Measurements from ENCODE around the gene IPO7. TPM values are rescaled to one million over a fixed set of nuclear protein-coding genes. Genes with fewer than 3 reads are reported as not detected.
A peak's percentile ranks its signal among the peaks of the same experiment; 100 is the strongest.

IPO7 gene
- total and polyA plus RNA-seq, 2 of the 13 experiments (the other 11 are each of a cell fraction or from before 2014, with no cell fraction given): 59.4 to 98.4 TPM

DNA sequence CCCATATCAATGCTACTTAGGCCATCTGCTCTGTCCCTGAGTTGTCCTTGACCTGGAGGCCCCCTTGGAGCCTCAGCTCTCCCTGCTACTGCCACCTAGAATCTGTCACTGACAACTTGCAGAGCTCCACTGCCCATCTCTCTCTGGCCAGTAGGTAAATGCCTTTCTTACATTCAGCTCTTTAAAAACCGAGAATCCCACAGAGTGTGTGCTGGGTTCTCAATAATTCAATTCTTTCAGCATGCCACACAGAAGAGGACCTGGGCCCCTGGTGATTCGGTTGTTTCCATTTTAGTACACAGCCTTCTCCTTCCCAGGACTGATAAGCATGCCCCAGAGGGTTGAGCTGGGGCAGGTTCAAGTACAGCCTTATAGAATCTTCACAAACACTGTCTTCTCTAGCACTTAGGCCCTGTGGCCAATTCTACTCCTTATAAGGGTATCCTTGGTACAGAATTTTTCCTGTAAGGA lies 22.0 kb upstream of the IPO7 start (continued):
- TF ChIP-seq NR2F2 (IDR thresholded peaks at IDR 0.05; ENCODE audit: borderline replicate concordance, low read depth) (peak; percentile 59; the same call in 1 of the 2 replicates), AGO1 (IDR thresholded peaks at IDR 0.05; ENCODE audit: low read depth, low read length, poor library complexity, severe bottlenecking) (no peak), PHB2 (IDR thresholded peaks at IDR 0.05; ENCODE audit: partially characterized antibody) (no peak), RARA (CRISPR knock-in tag; IDR thresholded peaks at IDR 0.05) (peak; percentile 74), ZNF776 (CRISPR knock-in tag; IDR thresholded peaks at IDR 0.05) (no peak), RFXAP (CRISPR knock-in tag; IDR thresholded peaks at IDR 0.05; ENCODE audit: borderline replicate concordance) (no peak), TAF15 (IDR thresholded peaks at IDR 0.05; ENCODE audit: low read depth, low read length, poor library complexity, severe bottlenecking) (no peak), ZNF335 (CRISPR knock-in tag; IDR thresholded peaks at IDR 0.05) (no peak), GATAD2A (CRISPR knock-in tag; IDR thresholded peaks at IDR 0.05) (peak; percentile 62), PRPF4 (IDR thresholded peaks at IDR 0.05; ENCODE audit: low read depth, low read length, poor library complexity, severe bottlenecking) (no peak), NR2F6 (IDR thresholded peaks at IDR 0.05) (peak; percentile 94), NR2F6 (CRISPR knock-in tag; IDR thresholded peaks at IDR 0.05) (peak; percentile 96), TEAD3 (CRISPR knock-in tag; optimal IDR thresholded peaks at IDR 0.05; ENCODE audit: borderline replicate concordance) (no peak), NR2C2 (CRISPR knock-in tag; IDR thresholded peaks at IDR 0.05; ENCODE audit: borderline replicate concordance) (peak; percentile 54; the same call in 1 of the 2 replicates), EP300 (IDR thresholded peaks at IDR 0.05; ENCODE audit: low read depth in 2 of 2, low read length in 2 of 2) (peak in 1 of 2 experiments; percentile 34; a peak in 1 of 4 replicates), EP300 (CRISPR knock-in tag; IDR thresholded peaks at IDR 0.05; ENCODE audit: borderline replicate concordance) (no peak), ZNF180 (CRISPR knock-in tag; IDR thresholded peaks at IDR 0.05; ENCODE audit: borderline replicate concordance, low read depth) (no peak), ARNT (IDR thresholded peaks at IDR 0.05) (no peak), ZFP1 (CRISPR knock-in tag; IDR thresholded peaks at IDR 0.05) (no peak), CBFB (CRISPR knock-in tag; IDR thresholded peaks at IDR 0.05) (no peak), ZFX (CRISPR knock-in tag; IDR thresholded peaks at IDR 0.05; ENCODE audit: low read depth) (peak; percentile 56), ZFYVE20 (CRISPR knock-in tag; IDR thresholded peaks at IDR 0.05; ENCODE audit: borderline replicate concordance, low read depth) (no peak), DPF2 (CRISPR knock-in tag; IDR thresholded peaks at IDR 0.05; ENCODE audit: borderline replicate concordance, low read depth) (0 out of 2 replicates have a peak, but pooled peaks have one; percentile 41), ZNF761 (CRISPR knock-in tag; conservative IDR thresholded peaks at IDR 0.05) (no peak), ZNF124 (CRISPR knock-in tag; IDR thresholded peaks at IDR 0.05) (no peak), ZNF224 (CRISPR knock-in tag; IDR thresholded peaks at IDR 0.05) (no peak), PAX8 (CRISPR knock-in tag; IDR thresholded peaks at IDR 0.05; ENCODE audit: borderline replicate concordance) (no peak), SRY (CRISPR knock-in tag; IDR thresholded peaks at IDR 0.05) (no peak), ZNF883 (CRISPR knock-in tag; IDR thresholded peaks at IDR 0.05; ENCODE audit: not compliant biosample characterization) (no peak), XRCC5 (optimal IDR thresholded peaks at IDR 0.05; ENCODE audit: low read length) (no peak), CEBPB (IDR thresholded peaks at IDR 0.05; ENCODE audit: borderline replicate concordance, low read depth, low read length) (no peak), ESRRA (CRISPR knock-in tag; IDR thresholded peaks at IDR 0.05; ENCODE audit: low read depth) (peak; percentile 94)
- TF ChIP-seq, protein P1, sequence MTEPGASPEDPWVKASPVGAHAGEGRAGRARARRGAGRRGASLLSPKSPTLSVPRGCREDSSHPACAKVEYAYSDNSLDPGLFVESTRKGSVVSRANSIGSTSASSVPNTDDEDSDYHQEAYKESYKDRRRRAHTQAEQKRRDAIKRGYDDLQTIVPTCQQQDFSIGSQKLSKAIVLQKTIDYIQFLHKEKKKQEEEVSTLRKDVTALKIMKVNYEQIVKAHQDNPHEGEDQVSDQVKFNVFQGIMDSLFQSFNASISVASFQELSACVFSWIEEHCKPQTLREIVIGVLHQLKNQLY (CRISPR knock-in tag; IDR thresholded peaks at IDR 0.05): no peak
- TF ChIP-seq, protein P2, sequence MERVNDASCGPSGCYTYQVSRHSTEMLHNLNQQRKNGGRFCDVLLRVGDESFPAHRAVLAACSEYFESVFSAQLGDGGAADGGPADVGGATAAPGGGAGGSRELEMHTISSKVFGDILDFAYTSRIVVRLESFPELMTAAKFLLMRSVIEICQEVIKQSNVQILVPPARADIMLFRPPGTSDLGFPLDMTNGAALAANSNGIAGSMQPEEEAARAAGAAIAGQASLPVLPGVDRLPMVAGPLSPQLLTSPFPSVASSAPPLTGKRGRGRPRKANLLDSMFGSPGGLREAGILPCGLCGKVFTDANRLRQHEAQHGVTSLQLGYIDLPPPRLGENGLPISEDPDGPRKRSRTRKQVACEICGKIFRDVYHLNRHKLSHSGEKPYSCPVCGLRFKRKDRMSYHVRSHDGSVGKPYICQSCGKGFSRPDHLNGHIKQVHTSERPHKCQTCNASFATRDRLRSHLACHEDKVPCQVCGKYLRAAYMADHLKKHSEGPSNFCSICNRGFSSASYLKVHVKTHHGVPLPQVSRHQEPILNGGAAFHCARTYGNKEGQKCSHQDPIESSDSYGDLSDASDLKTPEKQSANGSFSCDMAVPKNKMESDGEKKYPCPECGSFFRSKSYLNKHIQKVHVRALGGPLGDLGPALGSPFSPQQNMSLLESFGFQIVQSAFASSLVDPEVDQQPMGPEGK (CRISPR knock-in tag; IDR thresholded peaks at IDR 0.05): peak; percentile 48

Data from HepG2 (cell line).